GM18868 (cell line): Measurements from ENCODE around the gene CPNE7.

ENCODE experiments used
- ATAC-seq: cut with Tn5 transposase; IDR thresholded peaks from one replicate; pipeline ENCODE4 v1.9.1; 2021; ENCODE audit warnings: mild to moderate bottlenecking, moderate library complexity; ENCODE audit not compliant: unreplicated experiment

CPNE7 gene

DNA sequence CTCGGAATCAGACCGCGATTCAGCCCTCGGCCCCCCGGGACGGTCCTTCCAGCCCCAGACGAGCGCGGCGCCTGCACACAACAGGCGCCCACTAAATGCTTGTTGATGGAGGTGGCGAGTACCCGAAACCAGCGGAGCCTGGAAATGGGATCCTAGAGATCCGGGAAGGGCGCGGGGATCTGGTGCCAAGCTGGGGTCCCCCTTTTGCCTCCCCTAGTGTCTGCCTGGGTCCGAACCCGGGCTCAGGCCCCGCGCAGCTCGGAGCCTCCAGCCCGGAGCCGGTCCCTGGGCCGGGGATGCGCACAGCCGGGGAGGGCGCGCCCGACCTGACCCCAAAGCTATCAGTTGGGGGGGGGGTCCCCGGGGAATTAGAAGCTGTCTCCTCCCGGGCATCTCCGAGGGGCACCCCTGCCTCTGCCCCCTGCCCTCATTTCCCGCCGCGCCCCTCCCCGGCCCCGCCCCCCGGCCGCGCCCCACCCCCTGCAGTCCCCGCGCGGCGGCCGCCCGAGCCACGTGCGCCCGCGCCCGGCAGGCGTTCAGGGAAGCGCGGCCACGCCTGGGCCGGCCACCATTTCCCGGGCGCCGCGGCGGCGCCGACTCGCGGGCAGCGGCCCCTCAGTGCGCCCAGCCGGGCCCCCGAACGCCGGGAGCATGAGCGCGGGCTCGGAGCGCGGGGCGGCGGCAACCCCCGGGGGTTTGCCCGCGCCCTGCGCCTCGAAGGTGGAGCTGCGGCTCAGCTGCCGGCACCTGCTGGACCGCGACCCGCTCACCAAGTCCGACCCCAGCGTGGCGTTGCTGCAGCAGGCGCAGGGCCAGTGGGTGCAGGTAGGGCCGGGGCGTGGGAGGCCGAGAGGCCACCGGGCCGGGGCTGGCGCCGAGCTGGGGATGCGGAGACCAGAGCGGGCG, at the start of gene CPNE7:
TSS of gene CPNE7 (plus strand) at position 512 of the 906 bp plus-strand sequence. CDS start at position 652, 140 bp downstream.
- no peak for ATAC-seq

DNA sequence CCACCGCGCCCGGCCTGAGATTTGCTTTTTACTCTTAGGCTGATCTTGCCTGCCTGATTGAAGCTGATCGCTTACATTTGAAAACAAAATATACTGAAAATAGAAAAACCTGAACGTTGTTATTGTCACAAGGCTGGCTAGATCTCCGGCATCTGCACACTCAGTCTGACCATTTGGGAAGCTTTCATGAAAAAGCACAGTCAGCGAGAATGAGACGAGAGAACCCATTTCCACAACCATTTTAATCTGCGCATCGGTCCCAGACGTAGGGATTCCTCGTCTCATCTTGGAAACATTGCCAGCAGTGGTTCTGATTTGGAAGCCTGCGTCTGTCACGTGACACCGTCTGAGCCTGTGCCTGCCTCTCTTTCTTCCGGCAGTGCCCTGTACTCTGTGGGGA, 46.5 kb upstream of the CPNE7 start:
- no peak for ATAC-seq

GRCh38 chr16:89530401-89531381, 44.9 kb upstream of the CPNE7 start:
- ATAC-seq = no peak

DNA sequence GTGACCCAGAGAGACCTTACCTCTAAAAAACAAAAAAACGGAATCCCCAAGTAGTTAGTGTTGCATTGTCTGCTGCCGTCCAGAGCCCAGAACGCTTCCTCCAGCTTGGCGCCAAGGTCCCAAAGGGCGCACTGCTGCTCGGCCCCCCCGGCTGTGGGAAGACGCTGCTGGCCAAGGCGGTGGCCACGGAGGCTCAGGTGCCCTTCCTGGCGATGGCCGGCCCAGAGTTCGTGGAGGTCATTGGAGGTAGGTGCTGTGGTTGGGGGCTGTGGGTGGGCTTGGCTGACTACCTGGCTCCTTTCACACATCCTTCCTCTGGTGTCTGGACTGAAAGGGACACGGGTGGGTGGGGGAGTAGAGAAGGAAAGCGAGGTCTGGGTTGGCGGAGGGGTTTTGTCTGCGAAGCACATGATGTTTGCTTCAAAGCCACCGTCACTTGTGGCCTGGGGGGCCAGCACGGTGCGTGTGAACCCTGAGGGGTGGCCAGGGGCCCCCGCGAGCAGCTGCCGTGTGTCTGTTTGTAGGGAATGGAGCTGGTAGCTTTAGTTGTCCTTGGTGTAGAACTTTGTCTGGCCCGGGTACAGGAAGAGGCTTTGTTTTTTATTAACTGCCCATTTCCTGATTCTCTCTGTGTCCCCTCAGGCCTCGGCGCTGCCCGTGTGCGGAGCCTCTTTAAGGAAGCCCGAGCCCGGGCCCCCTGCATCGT, 43.6 kb upstream of the CPNE7 start:
- no peak for ATAC-seq

- ATAC-seq = no peak
Measured at GRCh38 chr16:89534252-89534756, 41.3 kb upstream of the CPNE7 start.

DNA sequence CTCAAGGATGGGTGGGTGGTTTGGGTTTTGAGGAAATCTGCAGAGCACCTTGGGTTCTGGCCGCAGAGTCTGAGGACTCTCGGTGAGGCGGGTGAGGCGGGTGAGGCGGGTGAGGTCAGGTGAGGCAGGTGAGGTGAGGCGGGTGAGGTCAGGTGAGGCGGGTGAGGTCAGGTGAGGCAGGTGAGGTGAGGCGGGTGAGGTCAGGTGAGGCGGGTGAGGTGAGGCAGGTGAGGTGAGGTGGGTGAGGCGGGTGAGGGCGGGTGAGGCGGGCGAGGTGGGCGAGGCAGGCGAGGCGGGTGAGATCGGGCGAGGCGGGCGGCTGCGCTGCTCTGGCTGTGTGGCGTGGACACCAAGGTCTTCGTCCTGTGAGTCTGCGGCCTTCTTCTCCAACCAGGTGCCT, 39.2 kb upstream of the CPNE7 start:
- ATAC-seq = no peak

- ATAC-seq = no peak
Measured at GRCh38 chr16:89536886-89537548, 38.5 kb upstream of the CPNE7 start.

- ATAC-seq = no peak
Measured at GRCh38 chr16:89537549-89537925, 38.0 kb upstream of the CPNE7 start.

DNA sequence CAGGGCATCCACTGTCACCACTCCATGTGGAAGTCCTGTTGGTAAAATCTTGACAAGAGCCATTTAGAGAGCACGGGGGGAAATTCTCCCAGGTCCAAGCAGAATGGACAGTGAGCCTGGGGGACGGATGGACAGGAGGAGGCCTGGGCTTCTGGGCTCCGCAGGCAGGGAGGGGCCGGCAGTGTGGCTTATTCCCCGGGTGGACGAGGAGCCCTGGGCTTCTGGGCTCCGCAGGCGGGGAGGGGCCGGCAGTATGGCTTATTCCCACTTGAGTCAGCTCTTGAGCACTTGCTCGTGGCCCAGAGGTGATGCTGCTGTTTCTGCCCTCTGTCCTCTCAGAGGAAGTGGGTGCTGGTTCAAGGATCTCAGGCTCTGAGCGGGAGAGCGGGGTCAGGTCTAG, 37.3 kb upstream of the CPNE7 start:
- no peak for ATAC-seq

DNA sequence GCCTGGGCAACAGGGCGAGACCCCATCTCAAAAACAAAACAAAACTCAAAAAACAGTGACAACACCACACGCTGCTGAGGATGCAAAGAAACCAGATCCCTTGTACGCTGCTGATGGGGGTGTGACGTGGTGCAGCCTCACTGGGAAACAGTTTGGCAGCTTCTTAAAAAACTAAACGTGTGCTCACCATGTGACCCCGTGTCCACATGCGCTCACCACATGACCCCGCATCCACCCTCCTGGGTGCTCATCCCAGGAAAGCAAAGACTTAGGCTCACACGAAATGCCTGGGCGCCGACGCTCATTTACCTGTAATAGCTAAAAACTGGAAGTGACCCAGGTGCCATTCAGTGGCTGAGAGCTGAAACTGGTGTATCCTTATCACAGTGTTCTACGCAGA, 35.0 kb upstream of the CPNE7 start:
- ATAC-seq = no peak

DNA sequence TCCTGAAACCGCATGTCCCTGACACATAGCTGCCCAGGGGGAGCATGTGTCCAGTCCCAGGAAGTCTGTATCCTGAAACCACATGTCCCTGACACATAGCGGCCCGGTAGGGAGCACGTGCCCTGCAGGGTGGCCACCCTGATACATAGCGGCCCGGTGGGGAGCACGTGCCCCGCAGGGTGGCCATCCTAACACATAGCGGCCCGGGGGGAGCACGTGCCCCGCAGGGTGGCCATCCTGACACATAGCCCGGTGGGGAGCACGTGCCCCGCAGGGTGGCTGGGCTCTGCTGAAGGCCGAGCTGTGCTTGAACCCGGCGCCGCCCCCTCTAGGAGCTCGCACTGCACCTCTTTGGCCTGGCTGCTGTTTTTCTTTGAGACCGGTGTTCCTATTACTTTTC, 33.8 kb upstream of the CPNE7 start:
- ATAC-seq = no peak

DNA sequence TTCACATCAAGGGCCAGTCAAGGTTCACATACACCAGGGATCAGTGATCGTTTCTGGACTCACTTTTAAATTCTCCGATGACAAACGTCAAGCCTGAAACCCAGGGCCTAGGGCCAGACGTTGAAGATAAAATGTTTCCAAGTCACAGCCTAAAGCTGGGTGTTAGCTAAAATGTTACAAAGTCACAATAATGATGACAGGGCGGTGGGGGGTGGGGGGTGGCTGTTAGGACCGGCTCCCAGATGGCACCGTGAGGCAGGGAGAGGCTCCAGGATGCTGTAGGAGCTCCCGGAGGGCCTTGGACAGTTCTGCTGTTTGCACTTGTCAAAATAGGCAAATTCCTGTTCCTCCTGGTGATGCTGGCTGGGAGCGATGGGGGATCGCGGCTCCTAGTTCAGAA, 31.4 kb upstream of the CPNE7 start:
- no peak for ATAC-seq

DNA sequence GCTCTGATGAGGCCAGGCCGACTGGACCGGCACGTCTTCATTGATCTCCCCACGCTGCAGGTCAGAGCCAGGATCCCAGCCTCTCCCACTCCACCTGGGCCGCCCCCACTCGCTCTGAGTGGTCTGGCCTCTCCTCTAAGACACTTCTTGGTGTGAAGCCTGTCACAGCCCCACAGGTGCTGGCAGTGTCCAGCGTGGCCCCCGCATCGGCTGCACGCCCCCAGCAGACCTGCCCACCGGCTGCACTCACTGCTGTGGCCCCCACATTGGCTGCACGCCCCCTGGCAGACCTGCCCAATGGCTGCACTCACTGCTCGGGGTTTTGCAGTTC, 30.9 kb upstream of the CPNE7 start:
- no peak for ATAC-seq

DNA sequence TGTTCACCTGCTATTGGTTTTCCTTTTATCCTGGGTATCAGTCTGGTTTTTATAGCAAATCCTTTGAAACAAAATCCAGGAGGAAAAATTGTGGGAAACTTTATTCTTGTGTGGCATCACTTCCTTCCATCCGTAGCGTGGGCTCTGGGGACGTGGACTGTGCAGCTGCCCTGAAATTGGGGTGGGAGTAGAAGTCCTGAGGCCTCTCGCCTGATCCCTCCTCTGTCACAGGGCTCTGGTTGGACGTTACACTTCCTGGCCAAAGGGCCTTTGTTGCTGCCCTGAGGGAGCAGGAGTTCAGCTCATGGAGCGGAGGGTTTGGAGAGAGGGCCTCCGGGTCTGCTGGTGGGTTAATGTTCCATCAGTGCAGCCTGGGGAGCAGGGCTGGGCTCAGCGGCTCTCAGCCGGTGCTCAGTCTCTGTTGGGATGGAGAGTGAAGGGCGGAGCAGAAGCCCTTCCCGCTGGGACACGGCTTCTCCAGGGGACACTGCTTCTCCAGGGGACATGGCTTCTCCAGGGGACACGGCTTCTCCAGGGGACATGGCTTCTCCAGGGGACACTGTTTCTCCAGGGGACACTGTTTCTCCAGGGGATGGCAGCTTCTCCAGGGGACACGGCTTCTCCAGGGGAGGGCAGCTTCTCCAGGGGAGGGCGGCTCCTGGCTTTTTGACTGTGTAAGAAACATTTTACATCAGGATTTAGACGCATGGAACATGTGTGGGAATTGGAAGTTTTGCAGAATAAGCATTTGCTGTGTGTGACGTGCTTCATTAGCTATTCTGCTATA, 30.3 kb upstream of the CPNE7 start:
- no peak for ATAC-seq

DNA sequence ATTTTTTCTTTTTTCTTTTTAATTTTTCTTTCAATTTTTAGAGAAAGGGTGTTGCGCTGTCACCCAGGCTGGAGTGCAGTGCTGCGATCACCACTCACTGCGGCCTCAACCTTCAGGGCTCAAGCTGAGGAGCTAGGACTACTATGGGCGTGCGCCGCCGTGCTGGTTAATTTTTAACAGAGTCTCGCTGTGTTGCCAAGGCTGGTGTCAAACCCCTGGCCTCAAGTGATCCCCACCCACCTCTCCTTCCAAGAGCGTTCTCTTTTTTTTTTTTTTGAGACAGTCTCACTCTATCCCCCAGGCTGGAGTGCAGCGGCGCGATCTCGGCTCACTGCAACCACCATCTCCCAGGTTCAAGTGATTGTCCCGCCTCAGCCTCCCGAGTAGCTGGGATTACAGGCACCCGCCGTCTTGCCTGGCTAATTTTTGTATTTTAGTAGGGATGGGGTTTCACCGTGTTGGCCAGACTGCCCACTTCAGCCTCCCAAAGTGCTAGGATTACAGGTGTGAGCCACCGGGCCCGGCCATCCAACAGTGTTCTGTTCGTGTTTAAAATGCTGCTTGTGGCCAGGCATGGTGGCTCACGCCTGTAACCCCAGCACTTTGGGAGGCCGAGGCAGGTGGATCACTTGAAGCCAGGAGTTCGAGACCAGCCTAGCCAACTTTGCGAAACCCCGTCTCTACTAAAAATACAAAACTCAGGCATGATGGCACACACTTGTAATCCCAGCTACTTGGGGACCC, 29.6 kb upstream of the CPNE7 start:
- no peak for ATAC-seq

DNA sequence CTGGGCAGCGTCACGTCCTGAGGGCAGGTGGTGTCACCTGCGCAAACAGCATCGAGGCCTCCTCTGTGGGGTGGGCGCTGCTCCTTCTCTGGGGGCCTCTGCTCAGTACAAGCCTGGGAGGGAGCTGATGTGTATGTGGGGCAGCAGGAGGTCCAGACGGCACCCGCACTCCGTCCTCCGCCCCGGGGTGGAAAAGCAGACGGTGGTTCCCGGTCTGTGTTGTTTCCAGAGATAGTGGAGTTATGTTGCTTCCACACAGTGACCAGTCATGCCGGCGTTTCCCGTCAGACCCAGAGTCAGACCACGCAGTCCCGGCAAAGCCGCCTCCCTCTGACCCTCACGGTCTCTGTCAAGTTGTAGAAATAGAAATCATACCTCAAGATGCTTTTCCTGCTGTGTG, 28.8 kb upstream of the CPNE7 start:
- ATAC-seq = no peak

DNA sequence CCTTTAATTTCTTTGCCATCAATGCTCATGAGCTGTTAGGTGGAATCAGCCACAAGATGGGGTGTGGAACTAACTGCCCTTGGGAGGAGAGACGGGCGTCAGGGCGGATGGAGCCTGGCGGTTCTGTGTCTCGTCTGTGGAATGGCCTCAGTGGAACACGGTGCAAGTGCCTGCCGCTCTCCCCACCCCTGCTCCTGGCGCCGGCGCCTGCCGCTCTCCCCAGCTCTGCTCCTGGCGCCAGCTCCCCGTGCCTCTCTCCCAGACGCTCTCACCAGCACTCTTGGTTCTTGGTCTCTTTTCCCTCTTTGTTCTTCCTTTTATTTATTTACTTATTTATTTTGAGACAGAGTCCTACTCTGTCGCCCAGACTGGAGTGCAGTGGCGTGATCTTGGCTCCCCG, 28.3 kb upstream of the CPNE7 start:
- no peak for ATAC-seq

DNA sequence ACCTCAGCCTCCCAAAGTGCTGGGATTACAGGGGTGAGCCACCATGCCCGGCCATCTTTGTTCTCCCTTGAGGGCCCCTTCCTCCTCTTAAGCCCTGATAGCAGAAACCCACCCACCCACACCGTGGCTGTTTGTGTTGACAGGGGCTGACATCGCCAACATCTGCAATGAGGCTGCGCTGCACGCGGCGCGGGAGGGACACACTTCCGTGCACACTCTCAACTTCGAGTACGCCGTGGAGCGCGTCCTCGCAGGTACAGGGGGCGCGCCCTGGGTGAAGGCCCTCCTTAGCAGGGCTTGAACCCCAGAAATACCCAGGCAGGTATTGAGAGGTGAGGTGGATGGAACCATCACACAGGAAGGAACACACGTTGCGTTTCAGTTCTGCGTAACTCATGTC, 27.7 kb upstream of the CPNE7 start:
- no peak for ATAC-seq
